NCI-H146 treated with DMSO at 0.1 percent for 48 hours (cell line): Measurements from ENCODE around the gene DYNLRB1.

ENCODE experiments used
- DNase-seq: peaks from one replicate; lab custom pipeline; 2025; ENCODE audit not compliant: unreplicated experiment; lab: John Stamatoyannopoulos, UW

DYNLRB1 gene

DNA sequence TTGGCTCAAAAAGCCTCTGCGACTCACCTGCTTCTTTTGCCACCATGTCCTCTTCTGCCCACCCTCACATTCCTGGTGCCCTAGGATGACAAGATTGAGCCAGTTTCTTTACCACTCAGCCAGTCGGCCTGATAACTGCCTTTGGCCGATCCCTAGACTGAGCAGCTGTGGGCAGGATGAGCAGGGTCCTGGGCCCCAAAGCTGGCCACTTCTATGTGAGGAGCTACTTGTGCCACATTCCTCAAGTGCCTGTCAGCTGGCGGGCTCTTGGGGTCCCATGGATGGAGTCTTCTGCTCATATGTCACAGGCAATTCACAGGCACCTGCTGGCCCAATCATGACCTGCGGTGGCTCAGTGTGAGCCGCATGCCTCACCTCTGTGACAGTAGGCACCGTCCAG, 16.5 kb downstream of the DYNLRB1 start:
- DNase-seq: no peak

GRCh38 chr20:34534391-34535165, 18.4 kb downstream of the DYNLRB1 start:
- no peak for DNase-seq

DNA sequence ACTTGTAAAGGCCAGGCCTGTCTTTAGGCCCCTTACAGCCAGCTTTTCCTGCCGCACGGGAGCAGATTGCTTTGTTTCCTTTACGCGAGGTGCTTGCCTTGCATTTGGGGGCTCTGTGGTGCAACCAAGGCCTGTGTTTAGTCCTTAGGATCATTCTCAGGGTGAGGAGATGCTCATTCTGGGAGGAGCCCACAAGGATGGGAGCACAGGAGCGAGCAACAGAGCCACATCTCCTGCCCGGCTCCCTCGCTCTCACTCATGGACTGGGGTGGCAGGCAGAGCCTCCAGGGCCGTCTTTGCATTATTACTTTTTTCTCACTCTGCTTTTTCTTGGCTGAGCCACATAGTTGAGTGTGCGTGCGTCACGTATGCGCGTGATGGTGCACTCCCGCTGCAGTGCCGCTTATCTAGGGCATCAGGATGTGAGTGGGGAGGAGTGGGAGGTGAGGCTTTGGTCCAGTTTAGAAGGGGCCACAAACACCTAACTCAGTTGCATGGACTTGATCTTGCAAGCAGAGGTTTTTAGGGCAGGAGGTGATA, 19.1 kb downstream of the DYNLRB1 start:
- no peak for DNase-seq

DNA sequence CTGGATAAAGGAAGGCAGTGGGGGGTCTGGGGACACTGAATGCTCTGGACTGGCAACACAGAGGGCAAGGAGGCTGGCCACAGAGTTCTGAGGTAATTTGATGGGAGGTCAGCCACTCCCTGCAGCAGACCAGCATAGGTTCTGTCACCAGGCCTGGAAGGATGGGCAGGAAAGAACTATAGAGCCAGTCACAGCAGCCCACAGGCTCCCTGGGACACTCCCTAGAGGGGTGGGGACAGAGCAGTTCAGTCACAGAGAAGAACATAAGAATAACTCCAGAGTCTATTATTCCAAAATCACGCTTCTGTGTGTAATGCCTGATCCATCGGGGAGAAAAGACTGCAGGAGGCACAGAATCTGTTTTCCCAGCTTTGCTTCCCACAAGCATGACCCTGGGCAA, 19.6 kb downstream of the DYNLRB1 start:
- DNase-seq: no peak

DNA sequence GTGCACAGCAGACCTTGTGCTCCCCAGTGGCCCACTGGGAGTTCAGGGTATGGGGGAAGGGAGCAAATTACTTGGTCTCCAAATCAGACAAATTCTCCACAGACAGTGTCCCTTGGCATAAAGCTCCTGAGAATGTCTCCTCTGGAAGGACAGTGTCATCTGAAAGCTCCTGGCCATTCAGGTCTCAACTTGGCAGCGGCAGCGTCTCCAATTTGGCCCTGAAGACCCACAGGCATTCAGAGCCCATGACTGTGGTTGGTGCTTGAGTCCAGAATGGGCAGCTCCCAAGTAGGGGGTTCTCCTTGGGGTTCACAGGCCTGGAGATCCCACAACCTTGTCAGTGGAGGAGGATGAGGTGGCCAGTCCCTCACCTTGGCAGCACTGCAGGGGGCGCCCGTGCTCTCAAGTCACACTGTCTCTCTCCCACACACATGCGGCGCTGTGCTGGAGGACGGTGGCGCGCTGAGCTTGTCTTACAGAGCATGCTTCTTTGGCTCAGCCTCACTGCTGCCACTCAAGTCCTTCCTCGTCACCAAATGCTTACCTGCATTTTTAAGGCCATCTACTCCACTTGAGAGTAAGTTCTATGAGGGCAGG, 20.7 kb downstream of the DYNLRB1 start:
- no peak for DNase-seq

DNA sequence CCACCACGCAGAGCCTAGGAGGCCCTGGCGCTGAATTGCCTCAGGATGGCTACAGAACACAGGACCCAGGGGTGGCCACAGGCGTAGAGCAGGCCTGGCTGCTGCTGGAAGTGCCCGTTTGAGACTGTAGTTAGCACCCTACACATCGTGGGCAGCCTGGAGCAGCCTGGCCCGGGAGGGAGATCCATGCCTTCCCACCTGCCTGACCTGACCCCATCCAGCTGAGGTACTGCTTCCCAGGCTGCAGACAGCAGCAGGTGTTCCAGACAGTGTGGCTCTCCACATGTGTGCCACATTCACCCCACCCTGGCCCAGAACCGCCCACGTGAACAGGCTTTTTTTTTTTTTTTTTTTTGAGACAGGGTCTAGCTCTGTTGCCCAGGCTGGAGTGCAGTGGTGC, 21.4 kb downstream of the DYNLRB1 start:
- DNase-seq: no peak

GRCh38 chr20:34538671-34539123, 22.5 kb downstream of the DYNLRB1 start:
- no peak for DNase-seq

- DNase-seq: no peak
These were observed 23.5 kb downstream of the DYNLRB1 start for GRCh38 chr20:34539756-34540155.

DNA sequence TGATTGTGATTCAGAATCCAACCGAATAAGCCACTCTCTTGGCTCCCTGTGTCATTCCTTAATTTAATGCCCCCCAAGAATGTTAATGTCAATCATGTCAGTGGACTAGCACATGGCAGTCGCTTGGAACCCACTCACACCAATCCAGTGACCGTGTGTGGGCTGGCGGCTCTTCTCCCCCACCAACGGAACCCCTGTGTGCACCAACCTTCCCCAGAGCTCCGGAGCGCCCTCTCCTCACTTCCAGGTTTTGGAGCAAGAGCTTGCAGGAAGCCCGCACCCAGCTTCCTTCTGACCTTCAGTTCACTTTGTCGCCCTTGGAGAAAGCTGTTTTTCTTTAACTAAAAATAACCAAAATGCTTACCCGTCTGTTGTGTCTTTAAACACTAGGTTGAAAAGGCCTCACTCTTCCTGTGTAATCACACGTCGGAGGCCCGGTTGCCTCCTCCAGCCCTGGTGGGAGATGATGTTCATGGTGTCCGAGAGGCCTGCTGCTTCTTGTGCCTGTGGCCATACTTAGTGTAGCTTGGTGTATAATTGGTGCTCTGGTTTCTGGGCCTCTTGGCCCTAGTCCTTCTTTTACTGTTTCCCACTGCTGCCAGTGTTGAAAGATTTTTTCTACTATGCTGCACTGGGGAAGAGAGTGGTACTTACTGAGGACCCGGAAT, 24.5 kb downstream of the DYNLRB1 start:
- DNase-seq: no peak

- no peak for DNase-seq
These were observed 25.2 kb downstream of the DYNLRB1 start for GRCh38 chr20:34541264-34541901.

- no peak for DNase-seq
These were observed 25.7 kb downstream of the DYNLRB1 start for GRCh38 chr20:34541917-34542316.

DNA sequence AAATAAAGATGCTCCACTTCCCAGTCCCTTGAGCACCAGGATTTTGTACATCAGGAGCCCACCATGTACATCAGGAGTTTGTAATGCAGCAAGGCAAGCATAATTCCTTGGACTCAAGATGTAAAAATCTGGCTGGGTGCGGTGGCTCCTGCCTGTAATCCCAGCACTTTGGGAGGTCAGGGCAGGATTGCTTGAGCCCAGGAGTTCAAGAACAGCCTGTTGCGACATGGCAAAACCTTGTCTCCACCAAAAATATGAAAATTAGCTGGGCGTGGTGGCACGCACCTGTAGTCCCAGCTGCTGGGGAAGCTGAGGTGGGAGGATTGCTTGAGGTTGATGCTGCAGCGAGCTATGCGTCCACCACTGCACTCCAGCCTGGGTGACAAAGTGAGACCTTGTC, 26.2 kb downstream of the DYNLRB1 start:
- no peak for DNase-seq

GRCh38 chr20:34543463-34544056, 27.3 kb downstream of the DYNLRB1 start:
- no peak for DNase-seq

DNA sequence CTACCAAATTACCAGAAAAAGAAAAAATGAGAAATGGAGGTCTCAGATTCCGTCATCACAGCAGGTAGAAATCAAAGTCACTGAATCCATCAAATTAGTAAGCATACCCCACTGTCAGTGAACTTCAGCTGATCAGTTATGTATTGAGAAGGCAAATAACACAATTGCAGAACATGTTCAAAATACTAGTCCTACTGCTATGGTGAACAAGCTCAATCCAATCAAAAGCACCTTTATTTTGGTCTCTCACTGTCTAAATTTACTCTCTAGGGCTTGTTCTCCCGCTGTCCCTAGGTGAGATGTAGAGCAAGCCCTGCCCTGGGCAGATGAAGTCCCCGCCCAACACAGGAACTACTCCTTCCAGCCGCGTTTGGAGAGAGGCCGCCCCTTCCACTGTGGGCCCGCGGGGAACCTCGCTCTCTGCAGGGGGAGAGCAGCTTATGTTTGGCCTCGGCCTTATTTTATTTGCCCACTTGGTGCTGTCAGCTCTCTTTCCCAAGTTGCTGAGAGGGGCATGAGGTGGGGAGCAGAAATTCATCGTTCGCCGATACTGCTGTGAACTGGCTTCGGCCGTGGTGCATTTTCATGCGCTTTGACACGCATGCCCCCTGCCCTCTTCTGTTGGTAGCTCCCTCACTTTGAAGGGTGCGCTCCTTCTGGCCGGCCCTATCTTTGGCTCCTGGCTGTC, 28.0 kb downstream of the DYNLRB1 start:
- no peak for DNase-seq

DNA sequence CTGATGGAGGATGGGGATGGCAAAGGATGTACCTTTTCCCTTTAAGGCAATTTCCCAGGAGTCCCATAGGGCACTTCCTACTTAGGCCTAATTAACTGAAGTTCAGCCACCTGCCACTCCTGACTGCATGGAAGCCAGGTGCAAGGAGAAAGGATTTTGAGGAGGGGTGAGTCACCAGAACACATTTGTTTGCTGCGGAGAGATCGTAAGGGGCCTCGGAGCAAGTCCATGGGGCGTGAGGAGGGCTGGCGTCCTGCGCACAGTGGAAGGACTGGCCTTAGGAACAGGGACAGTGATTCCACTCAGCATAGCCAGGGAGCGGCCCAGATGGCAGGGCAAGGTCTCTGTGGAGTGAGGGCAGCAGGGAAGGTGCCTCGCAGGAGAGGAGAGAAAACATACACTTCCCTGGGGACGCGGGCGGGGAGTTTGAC, 30.5 kb downstream of the DYNLRB1 start:
- DNase-seq: peak; percentile 92

DNA sequence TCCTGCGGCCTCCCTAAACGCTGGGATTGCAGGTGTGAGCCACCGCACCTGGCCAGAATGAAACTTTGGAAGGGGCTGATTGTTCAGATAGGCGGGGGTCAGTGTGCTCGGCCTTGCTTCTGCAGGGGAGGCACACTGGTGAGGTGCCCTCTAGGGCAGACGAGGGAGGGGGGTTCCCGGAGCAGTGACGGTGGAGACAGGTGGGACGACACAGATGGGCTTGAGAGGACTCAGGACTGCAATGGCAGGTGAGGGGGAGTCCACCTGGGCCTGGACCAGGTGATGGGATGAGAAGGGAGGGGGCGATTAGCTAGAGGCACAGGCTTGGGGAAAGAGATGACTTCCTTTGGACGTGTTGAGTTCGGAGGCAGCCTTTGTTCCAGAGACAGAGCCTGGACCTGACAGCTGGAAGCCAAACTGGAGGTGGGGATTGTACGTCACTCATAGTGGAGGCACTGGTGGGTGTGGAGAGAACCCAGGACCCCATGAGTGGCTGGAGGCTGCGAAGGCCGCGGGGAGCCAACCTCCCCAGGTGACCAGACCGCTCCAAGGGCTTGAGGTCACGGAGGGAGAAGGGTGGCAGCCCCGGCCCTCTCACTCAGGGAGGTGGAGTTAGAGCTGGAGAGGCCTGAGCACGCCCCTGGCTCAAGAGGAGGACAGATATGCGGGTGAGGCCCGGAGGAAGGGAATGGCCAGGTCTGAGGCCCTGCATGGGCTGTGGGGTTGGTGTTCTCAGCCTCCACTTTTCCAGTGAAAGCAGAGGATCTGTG, 31.8 kb downstream of the DYNLRB1 start:
- no peak for DNase-seq

GRCh38 chr20:34549291-34549928, 33.2 kb downstream of the DYNLRB1 start:
- DNase-seq: no peak

- DNase-seq: no peak
These were observed 33.7 kb downstream of the DYNLRB1 start for GRCh38 chr20:34549929-34550305.

DNA sequence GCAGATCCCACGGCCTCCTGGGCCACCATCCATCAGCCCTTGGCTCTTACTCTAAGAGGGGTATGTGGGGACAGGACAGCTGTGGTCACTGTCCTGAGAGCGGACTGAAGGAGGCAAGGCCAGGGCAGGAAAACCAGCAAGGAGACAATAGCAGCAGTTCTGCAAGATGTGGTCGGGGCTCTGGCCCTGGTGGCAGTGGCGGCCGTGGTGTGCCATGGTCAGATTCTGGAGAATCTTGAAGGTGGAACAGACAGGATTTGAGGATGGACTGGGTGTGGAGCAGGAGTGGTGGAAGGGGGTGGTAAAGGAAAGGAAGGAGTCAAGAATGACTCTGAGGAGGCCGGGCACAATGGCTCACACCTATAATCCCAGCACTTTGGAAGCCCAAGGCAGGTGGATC, 36.3 kb downstream of the DYNLRB1 start:
- no peak for DNase-seq
